HepG2 (cell line): ENCODE data around the gene CDH1. TPM values are rescaled to one million over a fixed set of nuclear protein-coding genes. Genes with fewer than 3 reads are reported as not detected.

Experiments
- CHCHD3 ChIP-seq: sonication (generic); formaldehyde crosslinking; IDR thresholded peaks from 2 replicates; pipeline ENCODE4 v1.8.0; 2022; ENCODE audit warnings: mild to moderate bottlenecking, missing genetic modification reagents, moderate library complexity
- EED ChIP-seq: sonication (generic); formaldehyde crosslinking; IDR thresholded peaks from 2 replicates; pipeline ENCODE4 v1.5.0; 2020; ENCODE audit warnings: mild to moderate bottlenecking, missing genetic modification reagents
- ISL2 ChIP-seq: sonication (generic); formaldehyde crosslinking; IDR thresholded peaks from 2 replicates; pipeline ENCODE4 v1.5.0; 2020; ENCODE audit warnings: missing genetic modification reagents
- MAFK ChIP-seq, 2 experiments: IDR thresholded peaks in 1 of 2; conservative IDR thresholded peaks in 1 of 2; 2 replicates each; pipeline ENCODE4 v1.6.1; 2011; ENCODE audit warnings: improper control_type of control experiment in 2 of 2, low read length in 2 of 2
- NBN ChIP-seq: fragments of 450-650 bp; conservative IDR thresholded peaks from 2 replicates; pipeline ENCODE4 v1.6.1; 2017
- RXRA ChIP-seq: sonication (generic); formaldehyde crosslinking; IDR thresholded peaks from 2 replicates; pipeline ENCODE4 v1.5.1; 2020; ENCODE audit warnings: missing genetic modification reagents
- YEATS4 ChIP-seq: sonication (generic); formaldehyde crosslinking; IDR thresholded peaks from 2 replicates; pipeline ENCODE4 v1.4.0; 2020; ENCODE audit warnings: missing genetic modification reagents, borderline replicate concordance
- ZNF263 ChIP-seq: sonication (generic); formaldehyde crosslinking; IDR thresholded peaks from 2 replicates; pipeline ENCODE4 v1.4.0; 2020; ENCODE audit warnings: missing genetic modification reagents
- ZNF441 ChIP-seq: sonication (generic); formaldehyde crosslinking; IDR thresholded peaks from 2 replicates; pipeline ENCODE4 v1.7.0; 2021; ENCODE audit warnings: missing genetic modification reagents, borderline replicate concordance
- polyA plus RNA-seq, 8 experiments: library from polyadenylated mRNA; depleted of rRNA in 3 of 8; stranded (reverse) in 7 of 8; unstranded in 1 of 8; fragments of >200 nt; fragmentation: Illumina TruSeq in 4 of 8; extraction: Trizol in 4 of 8; gene quantifications; 2 replicates each; pipeline versions ENCODE4 v1.2.1 to v1.2.3, GENCODE V29; 2011 to 2016; ENCODE audit warnings: low read depth in 4 of 8, missing spikeins in 1 of 8, mixed read lengths in 1 of 8; ENCODE audit not compliant: insufficient read depth in 1 of 8
- total RNA-seq, 5 experiments: library from RNA; depleted of rRNA; stranded (reverse); fragments of >200 nt; fragmentation: Illumina TruSeq; extraction: Trizol; gene quantifications; 2 replicates each; pipeline ENCODE4 v1.2.3, GENCODE V29; 2016; ENCODE audit warnings: low read depth in 1 of 5
- TF ChIP-seq, protein P1 (sequence below): sonication (generic); formaldehyde crosslinking; IDR thresholded peaks from 2 replicates; pipeline ENCODE4 v1.5.0; 2020; ENCODE audit warnings: mild to moderate bottlenecking, missing genetic modification reagents
- TF ChIP-seq, protein P2 (sequence below): IDR thresholded peaks from 2 replicates; pipeline ENCODE4 v1.6.1; 2016; ENCODE audit warnings: control low read depth
- TF ChIP-seq, protein P3 (sequence below): sonication (generic); formaldehyde crosslinking; IDR thresholded peaks from 2 replicates; pipeline ENCODE4 v1.8.1; 2023; ENCODE audit warnings: mild to moderate bottlenecking, missing genetic modification reagents
- TF ChIP-seq, protein P4 (sequence below): sonication (generic); formaldehyde crosslinking; IDR thresholded peaks from 2 replicates; pipeline ENCODE4 v1.5.0; 2020; ENCODE audit warnings: mild to moderate bottlenecking, missing genetic modification reagents
- TF ChIP-seq, protein P5 (sequence below): sonication (generic); formaldehyde crosslinking; IDR thresholded peaks from 2 replicates; pipeline ENCODE4 v1.5.0; 2020; ENCODE audit warnings: missing genetic modification reagents
- TF ChIP-seq, protein P6 (sequence below): sonication (generic); formaldehyde crosslinking; IDR thresholded peaks from 2 replicates; pipeline ENCODE4 v1.4.0; 2020; ENCODE audit warnings: missing genetic modification reagents
- TF ChIP-seq, protein P7 (sequence below): sonication (generic); formaldehyde crosslinking; IDR thresholded peaks from 2 replicates; pipeline ENCODE4 v1.4.0; 2020; ENCODE audit warnings: missing genetic modification reagents

The CDH1 gene
- total and polyA plus RNA-seq, 2 of the 13 experiments (the other 11 are each of a cell fraction or from before 2014, with no cell fraction given): 0.95 to 9.8 TPM

DNA sequence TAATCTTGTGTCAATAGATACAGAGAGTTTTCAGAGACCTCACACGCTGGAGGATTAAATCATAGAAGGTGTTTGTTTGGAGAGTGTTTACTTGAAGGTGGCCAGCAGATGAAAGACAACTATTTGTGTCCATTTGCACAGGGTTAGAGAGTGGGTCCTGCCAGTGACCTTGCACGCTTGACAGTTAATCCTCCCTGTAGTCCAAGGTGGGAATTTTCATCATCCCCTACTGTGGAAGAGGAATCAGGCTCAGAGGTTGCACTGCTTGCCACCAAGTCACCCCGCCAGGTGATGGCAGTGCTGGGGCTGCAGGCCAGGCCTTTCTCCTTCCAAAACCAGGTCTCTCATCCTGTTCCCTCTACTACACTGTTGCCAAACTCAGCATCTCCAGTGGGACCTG is 12.3 kb downstream of the CDH1 start (continued):
- TF ChIP-seq ZNF263 (no peak), CHCHD3 (CRISPR knock-in tag) (no peak), RXRA (peak; percentile 53; the same call in 1 of the 2 replicates), MAFK (conservative IDR thresholded peaks at IDR 0.05 in 1 of 2, IDR thresholded peaks at IDR 0.05 in 1 of 2; ENCODE audit: low read length in 2 of 2) (no peak), NBN (no peak), ISL2 (CRISPR knock-in tag) (peak; percentile 76), YEATS4 (no peak), EED (no peak; the same call in 1 of the 2 replicates), ZNF441 (CRISPR knock-in tag) (no peak)
- TF ChIP-seq, protein P1, sequence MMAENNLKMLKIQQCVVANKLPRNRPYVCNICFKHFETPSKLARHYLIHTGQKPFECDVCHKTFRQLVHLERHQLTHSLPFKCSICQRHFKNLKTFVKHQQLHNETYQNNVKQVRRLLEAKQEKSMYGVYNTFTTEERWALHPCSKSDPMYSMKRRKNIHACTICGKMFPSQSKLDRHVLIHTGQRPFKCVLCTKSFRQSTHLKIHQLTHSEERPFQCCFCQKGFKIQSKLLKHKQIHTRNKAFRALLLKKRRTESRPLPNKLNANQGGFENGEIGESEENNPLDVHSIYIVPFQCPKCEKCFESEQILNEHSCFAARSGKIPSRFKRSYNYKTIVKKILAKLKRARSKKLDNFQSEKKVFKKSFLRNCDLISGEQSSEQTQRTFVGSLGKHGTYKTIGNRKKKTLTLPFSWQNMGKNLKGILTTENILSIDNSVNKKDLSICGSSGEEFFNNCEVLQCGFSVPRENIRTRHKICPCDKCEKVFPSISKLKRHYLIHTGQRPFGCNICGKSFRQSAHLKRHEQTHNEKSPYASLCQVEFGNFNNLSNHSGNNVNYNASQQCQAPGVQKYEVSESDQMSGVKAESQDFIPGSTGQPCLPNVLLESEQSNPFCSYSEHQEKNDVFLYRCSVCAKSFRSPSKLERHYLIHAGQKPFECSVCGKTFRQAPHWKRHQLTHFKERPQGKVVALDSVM (CRISPR knock-in tag): peak; percentile 48; the same call in 1 of the 2 replicates
- TF ChIP-seq, protein P2, sequence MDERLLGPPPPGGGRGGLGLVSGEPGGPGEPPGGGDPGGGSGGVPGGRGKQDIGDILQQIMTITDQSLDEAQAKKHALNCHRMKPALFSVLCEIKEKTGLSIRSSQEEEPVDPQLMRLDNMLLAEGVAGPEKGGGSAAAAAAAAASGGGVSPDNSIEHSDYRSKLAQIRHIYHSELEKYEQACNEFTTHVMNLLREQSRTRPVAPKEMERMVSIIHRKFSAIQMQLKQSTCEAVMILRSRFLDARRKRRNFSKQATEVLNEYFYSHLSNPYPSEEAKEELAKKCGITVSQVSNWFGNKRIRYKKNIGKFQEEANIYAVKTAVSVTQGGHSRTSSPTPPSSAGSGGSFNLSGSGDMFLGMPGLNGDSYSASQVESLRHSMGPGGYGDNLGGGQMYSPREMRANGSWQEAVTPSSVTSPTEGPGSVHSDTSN (CRISPR knock-in tag): no peak
- TF ChIP-seq, protein P3, sequence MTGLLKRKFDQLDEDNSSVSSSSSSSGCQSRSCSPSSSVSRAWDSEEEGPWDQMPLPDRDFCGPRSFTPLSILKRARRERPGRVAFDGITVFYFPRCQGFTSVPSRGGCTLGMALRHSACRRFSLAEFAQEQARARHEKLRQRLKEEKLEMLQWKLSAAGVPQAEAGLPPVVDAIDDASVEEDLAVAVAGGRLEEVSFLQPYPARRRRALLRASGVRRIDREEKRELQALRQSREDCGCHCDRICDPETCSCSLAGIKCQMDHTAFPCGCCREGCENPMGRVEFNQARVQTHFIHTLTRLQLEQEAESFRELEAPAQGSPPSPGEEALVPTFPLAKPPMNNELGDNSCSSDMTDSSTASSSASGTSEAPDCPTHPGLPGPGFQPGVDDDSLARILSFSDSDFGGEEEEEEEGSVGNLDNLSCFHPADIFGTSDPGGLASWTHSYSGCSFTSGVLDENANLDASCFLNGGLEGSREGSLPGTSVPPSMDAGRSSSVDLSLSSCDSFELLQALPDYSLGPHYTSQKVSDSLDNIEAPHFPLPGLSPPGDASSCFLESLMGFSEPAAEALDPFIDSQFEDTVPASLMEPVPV (CRISPR knock-in tag): 0 out of 2 replicates have a peak, but pooled peaks have one; percentile 44
- TF ChIP-seq, protein P4, sequence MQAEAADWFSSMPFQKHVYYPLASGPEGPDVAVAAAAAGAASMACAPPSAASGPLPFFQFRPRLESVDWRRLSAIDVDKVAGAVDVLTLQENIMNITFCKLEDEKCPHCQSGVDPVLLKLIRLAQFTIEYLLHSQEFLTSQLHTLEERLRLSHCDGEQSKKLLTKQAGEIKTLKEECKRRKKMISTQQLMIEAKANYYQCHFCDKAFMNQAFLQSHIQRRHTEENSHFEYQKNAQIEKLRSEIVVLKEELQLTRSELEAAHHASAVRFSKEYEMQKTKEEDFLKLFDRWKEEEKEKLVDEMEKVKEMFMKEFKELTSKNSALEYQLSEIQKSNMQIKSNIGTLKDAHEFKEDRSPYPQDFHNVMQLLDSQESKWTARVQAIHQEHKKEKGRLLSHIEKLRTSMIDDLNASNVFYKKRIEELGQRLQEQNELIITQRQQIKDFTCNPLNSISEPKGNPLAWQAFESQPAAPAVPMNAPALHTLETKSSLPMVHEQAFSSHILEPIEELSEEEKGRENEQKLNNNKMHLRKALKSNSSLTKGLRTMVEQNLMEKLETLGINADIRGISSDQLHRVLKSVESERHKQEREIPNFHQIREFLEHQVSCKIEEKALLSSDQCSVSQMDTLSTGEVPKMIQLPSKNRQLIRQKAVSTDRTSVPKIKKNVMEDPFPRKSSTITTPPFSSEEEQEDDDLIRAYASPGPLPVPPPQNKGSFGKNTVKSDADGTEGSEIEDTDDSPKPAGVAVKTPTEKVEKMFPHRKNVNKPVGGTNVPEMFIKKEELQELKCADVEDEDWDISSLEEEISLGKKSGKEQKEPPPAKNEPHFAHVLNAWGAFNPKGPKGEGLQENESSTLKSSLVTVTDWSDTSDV (CRISPR knock-in tag): no peak
- TF ChIP-seq, protein P5, sequence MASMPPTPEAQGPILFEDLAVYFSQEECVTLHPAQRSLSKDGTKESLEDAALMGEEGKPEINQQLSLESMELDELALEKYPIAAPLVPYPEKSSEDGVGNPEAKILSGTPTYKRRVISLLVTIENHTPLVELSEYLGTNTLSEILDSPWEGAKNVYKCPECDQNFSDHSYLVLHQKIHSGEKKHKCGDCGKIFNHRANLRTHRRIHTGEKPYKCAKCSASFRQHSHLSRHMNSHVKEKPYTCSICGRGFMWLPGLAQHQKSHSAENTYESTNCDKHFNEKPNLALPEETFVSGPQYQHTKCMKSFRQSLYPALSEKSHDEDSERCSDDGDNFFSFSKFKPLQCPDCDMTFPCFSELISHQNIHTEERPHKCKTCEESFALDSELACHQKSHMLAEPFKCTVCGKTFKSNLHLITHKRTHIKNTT (CRISPR knock-in tag): no peak
- TF ChIP-seq, protein P6, sequence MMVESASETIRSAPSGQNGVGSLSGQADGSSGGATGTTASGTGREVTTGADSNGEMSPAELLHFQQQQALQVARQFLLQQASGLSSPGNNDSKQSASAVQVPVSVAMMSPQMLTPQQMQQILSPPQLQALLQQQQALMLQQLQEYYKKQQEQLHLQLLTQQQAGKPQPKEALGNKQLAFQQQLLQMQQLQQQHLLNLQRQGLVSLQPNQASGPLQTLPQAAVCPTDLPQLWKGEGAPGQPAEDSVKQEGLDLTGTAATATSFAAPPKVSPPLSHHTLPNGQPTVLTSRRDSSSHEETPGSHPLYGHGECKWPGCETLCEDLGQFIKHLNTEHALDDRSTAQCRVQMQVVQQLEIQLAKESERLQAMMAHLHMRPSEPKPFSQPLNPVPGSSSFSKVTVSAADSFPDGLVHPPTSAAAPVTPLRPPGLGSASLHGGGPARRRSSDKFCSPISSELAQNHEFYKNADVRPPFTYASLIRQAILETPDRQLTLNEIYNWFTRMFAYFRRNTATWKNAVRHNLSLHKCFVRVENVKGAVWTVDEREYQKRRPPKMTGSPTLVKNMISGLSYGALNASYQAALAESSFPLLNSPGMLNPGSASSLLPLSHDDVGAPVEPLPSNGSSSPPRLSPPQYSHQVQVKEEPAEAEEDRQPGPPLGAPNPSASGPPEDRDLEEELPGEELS: peak; percentile 82
- TF ChIP-seq, protein P7, sequence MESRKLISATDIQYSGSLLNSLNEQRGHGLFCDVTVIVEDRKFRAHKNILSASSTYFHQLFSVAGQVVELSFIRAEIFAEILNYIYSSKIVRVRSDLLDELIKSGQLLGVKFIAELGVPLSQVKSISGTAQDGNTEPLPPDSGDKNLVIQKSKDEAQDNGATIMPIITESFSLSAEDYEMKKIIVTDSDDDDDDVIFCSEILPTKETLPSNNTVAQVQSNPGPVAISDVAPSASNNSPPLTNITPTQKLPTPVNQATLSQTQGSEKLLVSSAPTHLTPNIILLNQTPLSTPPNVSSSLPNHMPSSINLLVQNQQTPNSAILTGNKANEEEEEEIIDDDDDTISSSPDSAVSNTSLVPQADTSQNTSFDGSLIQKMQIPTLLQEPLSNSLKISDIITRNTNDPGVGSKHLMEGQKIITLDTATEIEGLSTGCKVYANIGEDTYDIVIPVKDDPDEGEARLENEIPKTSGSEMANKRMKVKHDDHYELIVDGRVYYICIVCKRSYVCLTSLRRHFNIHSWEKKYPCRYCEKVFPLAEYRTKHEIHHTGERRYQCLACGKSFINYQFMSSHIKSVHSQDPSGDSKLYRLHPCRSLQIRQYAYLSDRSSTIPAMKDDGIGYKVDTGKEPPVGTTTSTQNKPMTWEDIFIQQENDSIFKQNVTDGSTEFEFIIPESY (CRISPR knock-in tag): peak; percentile 20; the same call in 1 of the 2 replicates
